ENCODE data around the gene CNTN5.

Gene CNTN5

DNA sequence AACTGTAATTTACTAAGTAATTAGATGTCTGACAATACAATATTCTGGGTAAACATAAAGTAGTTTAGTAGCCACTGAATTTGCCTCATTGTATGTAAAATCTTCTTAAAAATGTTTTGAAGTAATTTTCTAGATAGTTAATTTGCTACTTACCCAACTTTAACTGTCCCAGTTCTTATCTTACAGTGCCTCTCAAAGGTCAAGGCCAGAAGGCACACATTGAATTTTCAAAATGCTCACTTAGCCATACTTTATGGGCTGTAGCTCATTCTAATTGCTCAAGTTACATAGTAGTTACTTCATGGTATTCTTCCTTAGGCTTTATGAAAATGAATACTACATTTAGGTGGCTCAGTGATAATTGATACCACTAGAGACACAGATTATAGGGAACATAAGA, 666.6 kb downstream of the CNTN5 start:
- Histone ChIP-seq H3K9me3 (peaks cover 0 to 4% (median 0%) of the 10 kb centered on the region in 3 donors), H3K4me3 (no peak overlapping the region), H3K27ac (no peak overlapping the region), H3K36me3 (no peaks in the 10 kb centered on the region), H3K27me3 (no peaks in the 10 kb centered on the region), H3K4me1 (no peaks in the 10 kb centered on the region)
- intact Hi-C loops (cut with DNase I; ENCODE audit: low total_unique reads) = no loop called here
- TF ChIP-seq, protein P1, sequence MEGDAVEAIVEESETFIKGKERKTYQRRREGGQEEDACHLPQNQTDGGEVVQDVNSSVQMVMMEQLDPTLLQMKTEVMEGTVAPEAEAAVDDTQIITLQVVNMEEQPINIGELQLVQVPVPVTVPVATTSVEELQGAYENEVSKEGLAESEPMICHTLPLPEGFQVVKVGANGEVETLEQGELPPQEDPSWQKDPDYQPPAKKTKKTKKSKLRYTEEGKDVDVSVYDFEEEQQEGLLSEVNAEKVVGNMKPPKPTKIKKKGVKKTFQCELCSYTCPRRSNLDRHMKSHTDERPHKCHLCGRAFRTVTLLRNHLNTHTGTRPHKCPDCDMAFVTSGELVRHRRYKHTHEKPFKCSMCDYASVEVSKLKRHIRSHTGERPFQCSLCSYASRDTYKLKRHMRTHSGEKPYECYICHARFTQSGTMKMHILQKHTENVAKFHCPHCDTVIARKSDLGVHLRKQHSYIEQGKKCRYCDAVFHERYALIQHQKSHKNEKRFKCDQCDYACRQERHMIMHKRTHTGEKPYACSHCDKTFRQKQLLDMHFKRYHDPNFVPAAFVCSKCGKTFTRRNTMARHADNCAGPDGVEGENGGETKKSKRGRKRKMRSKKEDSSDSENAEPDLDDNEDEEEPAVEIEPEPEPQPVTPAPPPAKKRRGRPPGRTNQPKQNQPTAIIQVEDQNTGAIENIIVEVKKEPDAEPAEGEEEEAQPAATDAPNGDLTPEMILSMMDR (IDR thresholded peaks at IDR 0.05) = no peak
- DNase-seq = no peak

DNA sequence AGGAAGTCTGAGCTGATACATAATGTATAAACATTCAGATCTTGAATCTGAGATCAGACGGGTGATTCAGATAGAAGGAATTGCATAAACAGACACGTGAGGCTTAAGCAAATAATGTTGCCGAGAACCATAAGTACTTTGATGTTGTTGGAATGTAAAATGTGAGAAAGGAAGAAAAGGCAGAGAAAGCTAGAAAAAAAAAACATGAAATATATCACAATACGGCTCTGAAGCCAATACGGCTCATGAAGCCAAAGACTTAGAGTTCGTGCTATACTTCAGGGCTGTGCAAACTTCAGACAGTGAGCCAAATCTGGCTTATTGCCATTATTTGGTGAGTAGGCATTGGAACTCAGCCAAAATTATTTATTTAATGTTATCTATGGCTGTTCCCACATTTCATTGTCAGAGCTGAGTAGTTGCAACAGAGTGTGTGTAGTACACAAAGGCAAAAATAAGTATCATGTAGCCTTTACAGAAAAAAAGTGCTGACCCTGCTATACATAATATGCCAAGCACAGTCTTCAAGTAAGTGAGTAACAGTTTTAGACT, 673.3 kb downstream of the CNTN5 start:
- Histone ChIP-seq H3K4me3 (no peak overlapping the region), H3K9me3 (peaks cover 0 to 4% (median 0%) of the 10 kb centered on the region in 3 donors), H3K27ac (no peak overlapping the region), H3K36me3 (no peaks in the 10 kb centered on the region), H3K4me1 (peaks cover 0 to 4% (median 0%) of the 10 kb centered on the region in 4 donors), H3K27me3 (no peaks in the 10 kb centered on the region)
- intact Hi-C loops (cut with DNase I; ENCODE audit: low total_unique reads) = no loop called here
- no peak for DNase-seq
- TF ChIP-seq, protein P1 (IDR thresholded peaks at IDR 0.05) = no peak

DNA sequence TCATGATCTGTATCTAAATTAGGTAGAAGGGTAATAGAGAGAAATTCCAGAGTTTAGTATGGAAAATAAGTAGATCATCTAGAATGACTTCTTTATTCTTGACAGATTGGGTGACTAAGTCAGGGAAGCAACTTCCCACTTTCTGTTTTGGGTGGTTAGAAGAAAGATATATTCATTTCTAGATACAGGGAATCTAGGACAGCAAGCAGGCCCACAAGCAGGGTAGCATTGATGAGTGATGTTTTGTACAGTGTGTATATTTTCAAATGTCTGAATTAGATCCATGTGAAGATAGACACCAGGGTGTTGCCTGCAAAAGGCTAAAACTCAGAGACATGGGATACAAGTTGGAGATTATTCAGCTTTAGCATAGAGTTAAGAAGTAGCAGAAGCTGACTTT, 674.4 kb downstream of the CNTN5 start:
- TF ChIP-seq, protein P1 (IDR thresholded peaks at IDR 0.05) = no peak
- Histone ChIP-seq H3K36me3 (no peaks in the 10 kb centered on the region), H3K4me1 (peaks cover 0 to 4% (median 0%) of the 10 kb centered on the region in 4 donors), H3K27me3 (no peaks in the 10 kb centered on the region), H3K27ac (no peak overlapping the region), H3K9me3 (peaks cover 0 to 4% (median 0%) of the 10 kb centered on the region in 3 donors), H3K4me3 (no peak overlapping the region)
- intact Hi-C loops (cut with DNase I; ENCODE audit: low total_unique reads) = no loop called here
- DNase-seq = no peak

DNA sequence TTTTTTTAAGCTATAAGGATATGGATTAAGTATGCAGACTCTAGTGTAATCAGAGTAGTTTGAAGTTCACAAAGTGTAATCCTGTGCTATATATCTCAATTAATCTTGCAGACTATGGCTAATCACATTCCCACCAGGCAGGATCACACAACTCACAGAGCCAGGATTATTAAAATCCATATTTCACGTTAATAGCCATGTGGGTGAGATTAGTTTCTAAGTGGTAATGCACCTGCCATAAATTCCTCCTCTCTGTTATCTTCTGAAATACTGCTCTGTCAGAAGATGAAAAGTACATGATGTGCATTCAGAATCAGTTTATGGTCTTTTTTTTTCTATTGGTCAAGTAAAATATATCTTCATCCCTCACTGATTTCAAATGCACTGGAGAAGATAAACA, 686.1 kb downstream of the CNTN5 start:
- Histone ChIP-seq H3K9me3 (no peaks in the 10 kb centered on the region), H3K4me3 (no peak overlapping the region), H3K27me3 (no peaks in the 10 kb centered on the region), H3K27ac (no peak overlapping the region), H3K4me1 (no peaks in the 10 kb centered on the region), H3K36me3 (no peaks in the 10 kb centered on the region)
- intact Hi-C loops (cut with DNase I; ENCODE audit: low total_unique reads) = no loop called here
- TF ChIP-seq, protein P1 (IDR thresholded peaks at IDR 0.05) = no peak
- no peak for DNase-seq

DNA sequence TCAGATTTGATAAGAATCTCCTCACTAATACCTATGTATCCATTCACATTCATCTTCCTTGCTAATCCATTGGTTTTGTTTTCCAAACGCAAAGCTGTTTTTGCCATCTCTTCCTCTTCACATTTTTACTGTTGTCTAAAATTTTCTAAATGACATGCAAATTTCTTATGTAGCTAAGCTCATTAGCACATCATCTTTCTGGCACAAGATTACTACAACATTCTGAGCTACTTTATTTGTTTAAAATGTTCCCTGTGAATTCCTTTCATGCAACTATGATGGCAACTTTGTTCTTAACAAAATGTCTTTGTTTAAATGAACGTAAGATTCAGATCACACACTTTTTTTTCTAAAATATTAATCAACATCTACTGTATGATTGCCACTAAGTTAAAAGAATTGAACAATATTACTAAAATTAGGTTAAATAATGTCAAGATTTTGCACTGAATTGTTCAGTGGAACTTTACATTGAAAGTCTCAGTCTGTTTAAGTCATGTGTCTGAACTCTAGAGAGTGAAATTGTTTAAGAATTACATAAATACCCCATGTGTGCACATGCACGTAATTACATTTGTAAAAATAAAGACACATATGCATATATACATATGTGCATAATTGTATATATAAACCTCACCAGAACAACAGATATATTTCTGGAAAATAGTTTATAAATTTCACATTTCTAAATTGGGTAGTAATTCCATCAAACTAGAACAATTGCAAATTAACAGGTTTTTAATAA, 688.4 kb downstream of the CNTN5 start:
- Histone ChIP-seq H3K9me3 (no peaks in the 10 kb centered on the region), H3K4me1 (no peaks in the 10 kb centered on the region), H3K27me3 (no peaks in the 10 kb centered on the region), H3K36me3 (no peaks in the 10 kb centered on the region), H3K27ac (no peak overlapping the region), H3K4me3 (no peak overlapping the region)
- TF ChIP-seq, protein P1 (IDR thresholded peaks at IDR 0.05) = no peak
- DNase-seq = no peak
- intact Hi-C loops (cut with DNase I; ENCODE audit: low total_unique reads) = no loop called here
